Ishikawa (cell line): ENCODE measurements around the gene BLOC1S3.

Experiments
- EP300 ChIP-seq: IDR thresholded peaks from 2 replicates; pipeline ENCODE4 v1.6.1; 2012; ENCODE audit warnings: borderline replicate concordance
- REST ChIP-seq: IDR thresholded peaks from 2 replicates; pipeline ENCODE4 v1.6.1; 2012; ENCODE audit warnings: low read depth, mild to moderate bottlenecking
- TF ChIP-seq, protein P1 (sequence below): IDR thresholded peaks from 2 replicates; pipeline ENCODE4 v1.6.1; 2012

DNA sequence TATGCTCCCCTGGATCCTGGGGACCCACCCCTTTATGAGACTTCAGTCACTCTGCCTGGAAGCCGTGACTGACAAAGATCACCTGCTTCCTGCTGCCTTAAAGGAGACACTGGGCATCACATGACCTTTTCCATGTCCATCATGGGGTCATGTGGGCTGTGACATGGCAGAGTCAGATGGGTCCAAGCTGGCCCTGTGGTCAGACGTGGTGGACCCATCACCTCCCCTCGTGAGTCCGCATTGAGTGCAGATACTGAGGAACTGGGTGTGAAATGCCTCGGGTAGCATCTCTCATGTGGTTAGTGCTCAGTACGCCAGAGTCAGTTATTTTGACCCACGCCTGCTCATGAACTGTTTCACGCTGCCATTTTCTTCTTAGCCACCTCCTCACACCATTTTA is 44.9 kb upstream of the BLOC1S3 start:
- no peak for TF ChIP-seq EP300
- TF ChIP-seq, protein P1, sequence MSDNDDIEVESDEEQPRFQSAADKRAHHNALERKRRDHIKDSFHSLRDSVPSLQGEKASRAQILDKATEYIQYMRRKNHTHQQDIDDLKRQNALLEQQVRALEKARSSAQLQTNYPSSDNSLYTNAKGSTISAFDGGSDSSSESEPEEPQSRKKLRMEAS: no peak
- TF ChIP-seq REST: no peak
